GM19239 (cell line): ENCODE results near the gene ACTR10.
"Not testable (repeated sequence)": the region's sequence is repeated elsewhere in the genome, so short reads cannot be mapped to it uniquely, and the experiment has no call there.

Experiments used
- DNase-seq: peaks from one replicate; pipeline ENCODE4 v3.0.0; 2011; ENCODE audit warnings: low spot score; ENCODE audit not compliant: insufficient read length
- FAIRE-seq: peaks from 2 replicates; lab custom pipeline; 2011; peaks lifted over from hg19 to GRCh38; lab: Jason Lieb, UNC

Gene ACTR10

GRCh38 chr14:58215191-58215914, 15.4 kb downstream of the ACTR10 start:
- DNase-seq, result no peak
- FAIRE-seq, result no peak

GRCh38 chr14:58216544-58216943, 16.6 kb downstream of the ACTR10 start:
- FAIRE-seq, result no peak
- no peak for DNase-seq

GRCh38 chr14:58227096-58227819, 27.3 kb downstream of the ACTR10 start:
- DNase-seq (no peak), FAIRE-seq (no peak)

GRCh38 chr14:58238252-58239243, 38.6 kb downstream of the ACTR10 start:
- peak; percentile 42 for FAIRE-seq

GRCh38 chr14:58239244-58240195, 39.6 kb downstream of the ACTR10 start:
- no peak for DNase-seq
- FAIRE-seq, result peak; percentile 86

More at GRCh38 chr14:58238252-58239243, 38.6 kb downstream of the ACTR10 start:
- no peak for DNase-seq

- DNase-seq (no peak), FAIRE-seq (peak; percentile 78)
These were observed 44.0 kb downstream of the ACTR10 start for GRCh38 chr14:58243790-58244555.

- peak; percentile 63 for DNase-seq
- FAIRE-seq, result peak; percentile 93
These were observed 44.8 kb downstream of the ACTR10 start, which contains the start of gene PSMA3 for GRCh38 chr14:58244556-58245387. PSMA3 (plus strand) TSS chr14:58244843; CDS start chr14:58244921, 78 bp downstream.

- DNase-seq (no peak), FAIRE-seq (peak; percentile 65)
These were observed 45.6 kb downstream of the ACTR10 start for GRCh38 chr14:58245562-58245961.

GRCh38 chr14:58249611-58250010, 49.7 kb downstream of the ACTR10 start:
- DNase-seq, result no peak

GRCh38 chr14:58258156-58258555, 58.2 kb downstream of the ACTR10 start:
- no peak for FAIRE-seq
- DNase-seq, result no peak

More at GRCh38 chr14:58249611-58250010, 49.7 kb downstream of the ACTR10 start:
- no peak for FAIRE-seq

- DNase-seq, FAIRE-seq: not testable (repeated sequence)
These were observed 62.1 kb downstream of the ACTR10 start for GRCh38 chr14:58262005-58262404.

- no peak for DNase-seq
- no peak for FAIRE-seq
These were observed 65.5 kb downstream of the ACTR10 start for GRCh38 chr14:58265401-58265800.

GRCh38 chr14:58270628-58271027, 70.7 kb downstream of the ACTR10 start:
- no peak for DNase-seq
- no peak for FAIRE-seq

- FAIRE-seq (peak; percentile 39), DNase-seq (no peak)
These were observed 72.8 kb downstream of the ACTR10 start for GRCh38 chr14:58272588-58273372.

GRCh38 chr14:58274881-58275280, 74.9 kb downstream of the ACTR10 start:
- DNase-seq (no peak), FAIRE-seq (no peak)

- no peak for FAIRE-seq
- no peak for DNase-seq
These were observed 75.7 kb downstream of the ACTR10 start for GRCh38 chr14:58275527-58276190.
